ENCODE data around the gene CCBE1. TPM values are rescaled to one million over a fixed set of nuclear protein-coding genes. Genes with fewer than 3 reads are reported as not detected.

CCBE1 gene
- total RNA-seq, 1 donor from 2014 or later: 1.6 TPM

DNA sequence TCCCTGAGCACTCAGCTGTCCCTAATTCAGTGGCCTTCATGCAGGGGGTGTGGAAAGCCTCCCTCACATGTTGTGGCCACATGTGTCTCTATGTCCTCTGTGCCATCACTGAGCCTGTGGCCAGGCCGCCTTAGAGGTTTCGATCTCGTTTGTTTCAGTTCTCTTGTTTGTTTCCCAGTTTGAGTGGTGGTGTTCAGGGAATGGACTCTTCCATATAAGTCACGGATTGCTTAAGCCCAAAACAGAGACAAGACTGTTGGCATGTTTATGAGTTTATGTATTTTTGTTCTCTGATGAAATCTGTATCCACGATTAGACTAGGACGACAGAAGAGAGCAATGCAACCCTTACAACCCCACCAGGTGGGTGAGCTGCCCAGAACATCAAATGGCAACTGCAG lies 134.5 kb downstream of the CCBE1 start:
- Histone ChIP-seq H3K27me3 (ENCODE audit: control insufficient read depth, insufficient read depth, low read length) (no peaks in the 10 kb centered on the region), H3K4me3 (ENCODE audit: low read depth, low read length) (no peak overlapping the region), H3K36me3 (ENCODE audit: control insufficient read depth, insufficient read depth, low read length) (no peaks in the 10 kb centered on the region)
- TF ChIP-seq, protein P1, sequence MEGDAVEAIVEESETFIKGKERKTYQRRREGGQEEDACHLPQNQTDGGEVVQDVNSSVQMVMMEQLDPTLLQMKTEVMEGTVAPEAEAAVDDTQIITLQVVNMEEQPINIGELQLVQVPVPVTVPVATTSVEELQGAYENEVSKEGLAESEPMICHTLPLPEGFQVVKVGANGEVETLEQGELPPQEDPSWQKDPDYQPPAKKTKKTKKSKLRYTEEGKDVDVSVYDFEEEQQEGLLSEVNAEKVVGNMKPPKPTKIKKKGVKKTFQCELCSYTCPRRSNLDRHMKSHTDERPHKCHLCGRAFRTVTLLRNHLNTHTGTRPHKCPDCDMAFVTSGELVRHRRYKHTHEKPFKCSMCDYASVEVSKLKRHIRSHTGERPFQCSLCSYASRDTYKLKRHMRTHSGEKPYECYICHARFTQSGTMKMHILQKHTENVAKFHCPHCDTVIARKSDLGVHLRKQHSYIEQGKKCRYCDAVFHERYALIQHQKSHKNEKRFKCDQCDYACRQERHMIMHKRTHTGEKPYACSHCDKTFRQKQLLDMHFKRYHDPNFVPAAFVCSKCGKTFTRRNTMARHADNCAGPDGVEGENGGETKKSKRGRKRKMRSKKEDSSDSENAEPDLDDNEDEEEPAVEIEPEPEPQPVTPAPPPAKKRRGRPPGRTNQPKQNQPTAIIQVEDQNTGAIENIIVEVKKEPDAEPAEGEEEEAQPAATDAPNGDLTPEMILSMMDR (IDR thresholded peaks at IDR 0.05; ENCODE audit: insufficient read depth, low read length, severe bottlenecking): no peak
- peak; percentile 83 for FAIRE-seq
- no peak for DNase-seq (ENCODE audit: low read depth)

DNA sequence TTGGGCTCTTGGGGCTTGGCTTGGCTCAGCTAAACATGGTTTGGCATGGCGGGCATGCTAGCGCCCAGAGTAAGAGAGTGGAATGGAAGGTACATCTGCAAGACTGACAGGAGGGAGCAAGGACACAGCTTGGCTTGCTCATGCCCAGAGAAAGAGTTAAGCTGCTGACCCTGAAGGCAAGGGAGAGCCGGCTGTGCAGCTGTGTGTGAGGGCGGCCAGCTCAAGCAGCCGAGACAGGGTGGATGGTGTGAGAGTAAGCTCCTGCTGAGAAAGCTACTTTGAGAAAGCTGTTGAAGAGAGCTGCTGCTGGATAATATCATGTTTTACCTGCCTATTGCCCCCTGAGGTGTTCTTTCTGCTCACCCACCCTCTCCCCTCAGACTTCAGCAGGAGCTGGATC lies 135.6 kb downstream of the CCBE1 start:
- FAIRE-seq (no peak), DNase-seq (ENCODE audit: low read depth) (no peak)
- Histone ChIP-seq H3K27me3 (ENCODE audit: control insufficient read depth, insufficient read depth, low read length) (no peaks in the 10 kb centered on the region), H3K4me3 (ENCODE audit: low read depth, low read length) (no peak overlapping the region), H3K36me3 (ENCODE audit: control insufficient read depth, insufficient read depth, low read length) (no peaks in the 10 kb centered on the region)
- TF ChIP-seq, protein P1 (IDR thresholded peaks at IDR 0.05; ENCODE audit: insufficient read depth, low read length, severe bottlenecking): no peak

GRCh38 chr18:59560556-59560955 lies 136.7 kb downstream of the CCBE1 start:
- DNase-seq (ENCODE audit: low read depth) (peak; percentile 30), FAIRE-seq (no peak)
- TF ChIP-seq, protein P1 (IDR thresholded peaks at IDR 0.05; ENCODE audit: insufficient read depth, low read length, severe bottlenecking): no peak
- no peak overlapping the region for H3K4me3 ChIP-seq (ENCODE audit: low read depth, low read length)
- no peaks in the 10 kb centered on the region for H3K36me3 ChIP-seq (ENCODE audit: control insufficient read depth, insufficient read depth, low read length)
- H3K27me3 ChIP-seq (ENCODE audit: control insufficient read depth, insufficient read depth, low read length): no peaks in the 10 kb centered on the region

GRCh38 chr18:59559528-59559927 lies 137.7 kb downstream of the CCBE1 start:
- DNase-seq (ENCODE audit: low read depth): no peak

DNA sequence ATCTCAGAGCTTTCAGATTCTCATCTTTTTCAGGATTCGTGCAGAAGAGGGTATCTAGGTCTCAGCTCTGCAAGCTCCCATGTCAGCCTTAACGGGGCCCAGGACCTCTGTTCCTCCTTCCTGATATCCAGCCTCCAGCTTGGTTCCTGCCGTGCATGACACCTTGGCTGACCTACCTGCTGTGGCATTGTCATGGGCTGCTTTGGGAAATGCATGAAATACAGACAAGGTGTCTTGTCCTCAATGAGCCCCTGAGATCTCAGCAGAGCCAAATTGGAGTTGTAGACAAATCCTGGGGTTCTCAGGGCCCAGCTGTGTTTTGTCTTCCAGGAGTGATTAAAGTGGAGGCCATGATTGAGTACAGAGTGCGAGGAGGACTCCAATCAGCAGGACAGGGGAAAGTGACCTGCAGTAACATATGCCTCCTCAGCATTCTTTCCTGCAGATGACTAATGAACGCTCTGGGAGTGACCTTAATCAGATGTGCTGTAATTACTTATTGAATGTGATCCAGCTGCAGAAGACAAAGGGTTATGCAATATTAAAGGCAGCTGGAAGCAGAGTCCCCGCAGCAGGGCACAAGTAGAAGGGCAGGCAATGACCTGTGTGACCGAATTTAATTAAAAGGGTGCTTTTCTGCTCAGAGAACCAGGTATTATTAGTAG lies 141.1 kb downstream of the CCBE1 start:
- H3K4me3 ChIP-seq (ENCODE audit: low read depth, low read length): no peak overlapping the region
- TF ChIP-seq, protein P1 (IDR thresholded peaks at IDR 0.05; ENCODE audit: insufficient read depth, low read length, severe bottlenecking): no peak
- no peak for FAIRE-seq
- H3K27me3 ChIP-seq (ENCODE audit: control insufficient read depth, insufficient read depth, low read length): no peaks in the 10 kb centered on the region
- DNase-seq (ENCODE audit: low read depth): peak; percentile 76
- H3K36me3 ChIP-seq (ENCODE audit: control insufficient read depth, insufficient read depth, low read length): no peaks in the 10 kb centered on the region

More at GRCh38 chr18:59559528-59559927, 137.7 kb downstream of the CCBE1 start:
- no peaks in the 10 kb centered on the region for H3K27me3 ChIP-seq (ENCODE audit: control insufficient read depth, insufficient read depth, low read length)
- H3K4me3 ChIP-seq (ENCODE audit: low read depth, low read length): no peak overlapping the region
- no peaks in the 10 kb centered on the region for H3K36me3 ChIP-seq (ENCODE audit: control insufficient read depth, insufficient read depth, low read length)
- TF ChIP-seq, protein P1 (IDR thresholded peaks at IDR 0.05; ENCODE audit: insufficient read depth, low read length, severe bottlenecking): no peak
- no peak for FAIRE-seq

All from bronchial epithelial cell (primary cell).